H9 (cell line): ENCODE data around the gene TTC13. TPM values are rescaled to one million over a fixed set of nuclear protein-coding genes. Genes with fewer than 3 reads are reported as not detected.

Source experiments
- DNase-seq: peaks from one replicate; pipeline ENCODE4 v3.0.0-alpha.2; 2017
- H2AFZ ChIP-seq: one replicate; pipeline ENCODE4 v1.6.1; 2013; ENCODE audit warnings: mild to moderate bottlenecking, low read length, control low read depth, moderate library complexity
- H2AK5ac ChIP-seq: 2 replicates; pipeline ENCODE4 v1.6.1; 2013; ENCODE audit warnings: low read length, control low read depth, mixed read lengths; ENCODE audit not compliant: insufficient read length
- H2BK120ac ChIP-seq: one replicate; pipeline ENCODE4 v1.6.1; 2013; ENCODE audit warnings: low read depth, mild to moderate bottlenecking, low read length, control low read depth, inconsistent platforms; ENCODE audit not compliant: poor library complexity, severe bottlenecking
- H2BK12ac ChIP-seq: 2 replicates; pipeline ENCODE4 v1.6.1; 2013; ENCODE audit warnings: low read length, control low read depth, mixed read lengths, low read depth; ENCODE audit not compliant: insufficient read length
- H2BK15ac ChIP-seq: 2 replicates; pipeline ENCODE4 v1.6.1; 2013; ENCODE audit warnings: low read depth, low read length, control low read depth
- H2BK20ac ChIP-seq: one replicate; pipeline ENCODE4 v1.6.1; 2013; ENCODE audit warnings: low read depth, mild to moderate bottlenecking, low read length, control low read depth, inconsistent platforms; ENCODE audit not compliant: poor library complexity, severe bottlenecking
- H2BK5ac ChIP-seq: 2 replicates; pipeline ENCODE4 v1.6.1; 2013; ENCODE audit warnings: low read length, control low read depth, mixed read lengths; ENCODE audit not compliant: insufficient read length
- H3K14ac ChIP-seq: 2 replicates; pipeline ENCODE4 v1.6.1; 2013; ENCODE audit warnings: low read length, control low read depth; ENCODE audit not compliant: insufficient read depth
- H3K18ac ChIP-seq: 2 replicates; pipeline ENCODE4 v1.6.1; 2013; ENCODE audit warnings: low read depth, mild to moderate bottlenecking, mixed read lengths, low read length, control low read depth; ENCODE audit not compliant: insufficient read length
- H3K23ac ChIP-seq: 2 replicates; pipeline ENCODE4 v1.6.1; 2013; ENCODE audit warnings: low read length, control low read depth, mixed read lengths, low read depth; ENCODE audit not compliant: insufficient read length
- H3K23me2 ChIP-seq: 2 replicates; pipeline ENCODE4 v1.6.1; 2013; ENCODE audit warnings: low read depth, mild to moderate bottlenecking, mixed read lengths, low read length, control low read depth; ENCODE audit not compliant: insufficient read length, poor library complexity, severe bottlenecking
- H3K27ac ChIP-seq: 2 replicates; pipeline ENCODE4 v1.5.1; 2013; ENCODE audit warnings: low read length, control low read depth, mixed read lengths, low read depth; ENCODE audit not compliant: insufficient read length
- H3K27me3 ChIP-seq: 2 replicates; pipeline ENCODE4 v1.6.1; 2013; ENCODE audit warnings: low read length, control low read depth, inconsistent platforms; ENCODE audit not compliant: insufficient read depth
- H3K4ac ChIP-seq: 2 replicates; pipeline ENCODE4 v1.6.1; 2013; ENCODE audit warnings: low read depth, mild to moderate bottlenecking, control low read depth, inconsistent platforms, low read length, moderate library complexity
- H3K4me1 ChIP-seq: 2 replicates; pipeline ENCODE4 v1.6.1; 2013; ENCODE audit warnings: low read length, control low read depth, inconsistent platforms; ENCODE audit not compliant: insufficient read depth
- H3K4me2 ChIP-seq: 2 replicates; pipeline ENCODE4 v1.6.1; 2013; ENCODE audit warnings: low read length, control low read depth, mixed read lengths; ENCODE audit not compliant: insufficient read length, insufficient read depth
- H3K56ac ChIP-seq: 2 replicates; pipeline ENCODE4 v1.6.1; 2013; ENCODE audit warnings: low read depth, mild to moderate bottlenecking, mixed read lengths, low read length, control low read depth; ENCODE audit not compliant: insufficient read length
- H3K79me1 ChIP-seq: 2 replicates; pipeline ENCODE4 v1.6.1; 2013; ENCODE audit warnings: low read depth, mild to moderate bottlenecking, moderate library complexity, low read length, control low read depth, inconsistent platforms; ENCODE audit not compliant: insufficient read depth, poor library complexity, severe bottlenecking
- H3K79me2 ChIP-seq: 2 replicates; pipeline ENCODE4 v1.6.1; 2013; ENCODE audit warnings: low read length, control low read depth, inconsistent platforms; ENCODE audit not compliant: insufficient read depth
- H3K9ac ChIP-seq: 2 replicates; pipeline ENCODE4 v1.6.1; 2013; ENCODE audit warnings: low read length, control low read depth, mixed read lengths; ENCODE audit not compliant: insufficient read length; ENCODE audit errors: extremely low read depth
- H3K9me3 ChIP-seq: one replicate; pipeline ENCODE4 v1.6.1; 2013; ENCODE audit warnings: low read depth, low read length, inconsistent platforms; ENCODE audit not compliant: control insufficient read depth
- H3T11ph ChIP-seq: one replicate; pipeline ENCODE4 v1.6.1; 2013; ENCODE audit warnings: mild to moderate bottlenecking, low read length, control low read depth, inconsistent platforms
- H4K20me1 ChIP-seq: one replicate; pipeline ENCODE4 v1.6.1; 2013; ENCODE audit not compliant: control insufficient read depth, insufficient read length, insufficient read depth
- H4K5ac ChIP-seq: 2 replicates; pipeline ENCODE4 v1.6.1; 2013; ENCODE audit warnings: low read depth, mild to moderate bottlenecking, mixed read lengths, low read length, control low read depth; ENCODE audit not compliant: insufficient read length
- H4K8ac ChIP-seq: replicated peaks from 2 replicates; pipeline ENCODE4 v1.6.1; 2013; ENCODE audit warnings: low read length, control low read depth, mixed read lengths, low read depth; ENCODE audit not compliant: insufficient read length
- H4K91ac ChIP-seq: 2 replicates; pipeline ENCODE4 v1.6.1; 2013; ENCODE audit warnings: low read depth, mild to moderate bottlenecking, moderate library complexity, mixed read lengths, low read length, control low read depth; ENCODE audit not compliant: insufficient read length
- H3K27ac Mint-ChIP-seq, 3 experiments: 2 replicates in 2 of 3; 3 replicates in 1 of 3; pipeline ENCODE4 v1.8.0; 2020 to 2021; ENCODE audit warnings: mixed read lengths in 3 of 3, mild to moderate bottlenecking in 1 of 3, moderate library complexity in 1 of 3
- H3K27me3 Mint-ChIP-seq: 2 replicates; pipeline ENCODE4 v1.8.0; 2021; ENCODE audit warnings: low read depth, mild to moderate bottlenecking, moderate library complexity, mixed read lengths
- H3K36me3 Mint-ChIP-seq, 3 experiments: 2 replicates in 2 of 3; 3 replicates in 1 of 3; pipeline ENCODE4 v1.8.0; 2020 to 2021; ENCODE audit warnings: low read depth in 3 of 3, mixed read lengths in 3 of 3; ENCODE audit not compliant: insufficient read depth in 1 of 3
- H3K4me1 Mint-ChIP-seq, 2 experiments: 2 replicates each; pipeline ENCODE4 v1.8.0; 2020; ENCODE audit warnings: mixed read lengths in 2 of 2
- H3K4me3 Mint-ChIP-seq, 2 experiments: 2 replicates in 1 of 2; 3 replicates in 1 of 2; pipeline ENCODE4 v1.8.0; 2020 to 2021; ENCODE audit warnings: mild to moderate bottlenecking in 2 of 2, mixed read lengths in 2 of 2, moderate library complexity in 1 of 2
- H3K9me3 Mint-ChIP-seq, 2 experiments: 2 replicates in 1 of 2; 3 replicates in 1 of 2; pipeline ENCODE4 v1.8.0; 2020; ENCODE audit warnings: mild to moderate bottlenecking in 2 of 2, mixed read lengths in 2 of 2, moderate library complexity in 1 of 2
- CTCF ChIP-seq: fragments of 200-600 bp; sonication (generic); conservative IDR thresholded peaks from 3 replicates; pipeline ENCODE4 v1.8.0; 2021; ENCODE audit warnings: antibody characterized with exemption, mild to moderate bottlenecking
- WGBS: extraction: QIAGEN DNeasy Blood & Tissue Kit; methylation state at CpG from one replicate; pipeline ENCODE4 v1.1.7; 2013; ENCODE audit warnings: missing lambda C conversion rate, low lambda C conversion rate, mixed read lengths; ENCODE audit not compliant: insufficient read length; ENCODE audit errors: extremely low coverage; 5-methylcytosine and 5-hydroxymethylcytosine counted together
- total RNA-seq: library from RNA; stranded (reverse); gene quantifications from 2 replicates; pipeline ENCODE4 v1.2.1, GENCODE V29; 2021

TTC13 gene
- total RNA-seq, 1 experiment from 2014 or later = 7.6 TPM

- H4K91ac ChIP-seq = no peak overlapping the region
- Mint-ChIP-seq H3K36me3 (no peaks in the 10 kb centered on the region; a peak in 1 of 7 replicates), H3K4me3 (peak overlapping the region in 1 of 2 experiments; percentile 51; a peak in 2 of 5 replicates), H3K4me1 (peaks cover 15 to 27% of the 10 kb centered on the region in 2 experiments), H3K27ac (no peak overlapping the region), H3K27me3 (peaks cover 83% of the 10 kb centered on the region), H3K9me3 (no peaks in the 10 kb centered on the region)
- H3K27ac ChIP-seq = no peak overlapping the region
- no peaks in the 10 kb centered on the region for H3K79me2 ChIP-seq
- no peak overlapping the region for H2AK5ac ChIP-seq
- no peak overlapping the region for H2AFZ ChIP-seq
- no peak overlapping the region for H3T11ph ChIP-seq
- TF ChIP-seq CTCF = no peak
- no peaks in the 10 kb centered on the region for H3K23me2 ChIP-seq
- H2BK15ac ChIP-seq = no peak overlapping the region
- no CpG with 5 or more reads among the region's 7 CpGs for WGBS
- H3K23ac ChIP-seq = no peak overlapping the region
- no peaks in the 10 kb centered on the region for H3K9me3 ChIP-seq
- H2BK5ac ChIP-seq = no peak overlapping the region
- no peak overlapping the region for H4K5ac ChIP-seq
- H3K79me1 ChIP-seq = no peaks in the 10 kb centered on the region
- H4K20me1 ChIP-seq = no peaks in the 10 kb centered on the region
- no peak overlapping the region for H2BK20ac ChIP-seq
- H2BK12ac ChIP-seq = no peak overlapping the region
- peak overlapping the region; percentile 17 for H3K4me2 ChIP-seq
- no peak overlapping the region for H4K8ac ChIP-seq
- H3K4ac ChIP-seq = no peak overlapping the region
- no peak overlapping the region for H3K18ac ChIP-seq
- H3K14ac ChIP-seq = no peak overlapping the region
- H2BK120ac ChIP-seq = no peak overlapping the region
- no peaks in the 10 kb centered on the region; the same call in 1 of the 2 replicates for H3K27me3 ChIP-seq
- no peak overlapping the region for H3K56ac ChIP-seq
- peaks cover 12% of the 10 kb centered on the region; the same call in 1 of the 2 replicates for H3K4me1 ChIP-seq
- DNase-seq = peak; percentile 45
- no peak overlapping the region for H3K9ac ChIP-seq
Observed at GRCh38 chr1:231020816-231021215, 42.2 kb upstream of the TTC13 start.
